Fibroblast of lung (primary cell): ENCODE data around the gene GSC2. TPM values are rescaled to one million over a fixed set of nuclear protein-coding genes. Genes with fewer than 3 reads are reported as not detected.
A peak's percentile ranks its signal among the peaks of the same experiment; 100 is the strongest.

ENCODE experiments used
- DNase-seq, 2 donors: peaks; one replicate each; pipeline versions ENCODE4 v3.0.0 to v3.0.0-alpha.2; 2010; ENCODE audit warnings: low read depth in 2 of 2
- H2AFZ ChIP-seq: 2 replicates; pipeline ENCODE4 v1.5.1; 2012; ENCODE audit warnings: low read length, control low read depth, inconsistent platforms
- H3K27ac ChIP-seq: 2 replicates; pipeline ENCODE4 v1.5.1; 2011; ENCODE audit warnings: low read length, control low read depth; ENCODE audit not compliant: insufficient read depth
- H3K27me3 ChIP-seq: 2 replicates; pipeline ENCODE4 v1.5.1; 2011; ENCODE audit warnings: mild to moderate bottlenecking, low read length; ENCODE audit not compliant: control insufficient read depth, insufficient read depth
- H3K36me3 ChIP-seq: 2 replicates; pipeline ENCODE4 v1.5.1; 2011; ENCODE audit warnings: low read length; ENCODE audit not compliant: control insufficient read depth, insufficient read depth
- H3K4me1 ChIP-seq: 2 replicates; pipeline ENCODE4 v1.5.1; 2011; ENCODE audit warnings: low read length; ENCODE audit not compliant: control insufficient read depth, insufficient read depth; ENCODE audit errors: extremely low read depth
- H3K4me2 ChIP-seq: 2 replicates; pipeline ENCODE4 v1.5.1; 2011; ENCODE audit warnings: low read length, control low read depth; ENCODE audit not compliant: insufficient read depth; ENCODE audit errors: extremely low read depth
- H3K4me3 ChIP-seq, 4 experiments: fragments of 200-600 bp in 1 of 4; sonication (generic) in 1 of 4; replicated peaks in 1 of 4; 2 replicates each; pipeline ENCODE4 v1.5.1; 2011 to 2016; ENCODE audit warnings: low read length in 4 of 4, low read depth in 3 of 4, mild to moderate bottlenecking in 3 of 4, control low read depth in 2 of 4, inconsistent platforms in 1 of 4, mixed read lengths in 1 of 4; ENCODE audit not compliant: insufficient read depth in 1 of 4; ENCODE audit errors: control extremely low read depth in 1 of 4
- H3K79me2 ChIP-seq: 2 replicates; pipeline ENCODE4 v1.5.1; 2012; ENCODE audit warnings: mild to moderate bottlenecking, low read length, inconsistent platforms; ENCODE audit not compliant: control insufficient read depth, insufficient read depth
- H3K9ac ChIP-seq: 2 replicates; pipeline ENCODE4 v1.5.1; 2011; ENCODE audit warnings: mild to moderate bottlenecking, low read length, control low read depth; ENCODE audit not compliant: insufficient read depth
- H3K9me3 ChIP-seq: 2 replicates; pipeline ENCODE4 v1.5.1; 2012; ENCODE audit warnings: low read depth, low read length; ENCODE audit not compliant: control insufficient read depth, insufficient read depth
- H4K20me1 ChIP-seq: 2 replicates; pipeline ENCODE4 v1.5.1; 2011; ENCODE audit warnings: low read length; ENCODE audit not compliant: control insufficient read depth, insufficient read depth; ENCODE audit errors: extremely low read depth
- EZH2 ChIP-seq: IDR thresholded peaks from 2 replicates; pipeline ENCODE4 v1.5.1; 2012; ENCODE audit warnings: low read length, control low read depth, mild to moderate bottlenecking; ENCODE audit errors: missing control alignments
- polyA plus RNA-seq, 2 donors: library from polyadenylated mRNA; depleted of rRNA in 1 of 2; stranded (reverse) in 1 of 2; unstranded in 1 of 2; fragments of >200 nt; gene quantifications; 2 replicates each; pipeline ENCODE4 v1.2.1, GENCODE V29; 2011 to 2012; ENCODE audit warnings: missing spikeins in 1 of 2
- total RNA-seq: library from RNA; depleted of rRNA; stranded (reverse); fragments of >200 nt; gene quantifications from 2 replicates; pipeline ENCODE4 v1.2.1, GENCODE V29; 2014
- TF ChIP-seq, protein P1 (sequence below), 2 donors: IDR thresholded peaks in 1 of 2; conservative IDR thresholded peaks in 1 of 2; 1 replicate in 1 of 2; 2 replicates in 1 of 2; pipeline ENCODE4 v1.5.1; 2011 to 2012; ENCODE audit warnings: low read length in 2 of 2, control low read depth in 1 of 2, inconsistent platforms in 1 of 2, low read depth in 1 of 2, mild to moderate bottlenecking in 1 of 2

The GSC2 gene
- total and polyA plus RNA-seq, 2 donors (not counting 1 experiment from before 2014, with no cell fraction given) = not detected

DNA sequence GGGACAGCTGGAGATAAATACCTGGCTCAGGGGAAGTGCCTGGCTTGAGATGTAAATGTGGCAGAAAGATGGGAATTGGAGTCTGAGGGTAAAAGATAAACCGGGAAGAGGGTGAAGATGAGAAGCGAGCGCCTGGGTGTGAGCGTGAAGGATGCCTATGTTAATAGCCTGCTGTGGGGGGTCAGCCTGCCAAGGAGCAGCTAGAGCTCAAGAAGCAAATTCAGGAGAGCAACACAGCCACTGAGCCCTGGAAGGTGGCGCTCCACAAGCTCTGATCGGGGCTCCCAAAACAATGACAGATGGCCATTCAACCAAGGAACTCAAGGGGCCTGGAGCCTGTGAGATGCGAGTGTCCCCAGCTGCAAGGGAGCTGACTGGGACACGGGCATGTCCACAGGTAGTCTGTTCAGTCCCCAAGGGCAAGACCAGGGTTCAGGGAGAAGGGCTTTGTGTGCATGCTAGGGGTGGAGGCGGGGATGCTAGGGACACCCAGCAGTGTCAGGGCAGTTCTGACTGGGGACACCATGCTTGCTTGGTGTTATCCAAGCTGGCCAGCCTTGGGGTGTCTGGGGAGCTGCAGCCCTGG lies 2.8 kb downstream of the GSC2 start:
- no peak for DNase-seq
- no peak overlapping the region for H3K4me2 ChIP-seq
- no peak overlapping the region for H3K9ac ChIP-seq
- H3K9me3 ChIP-seq = no peaks in the 10 kb centered on the region
- no peak overlapping the region for H3K27ac ChIP-seq
- H4K20me1 ChIP-seq = no peaks in the 10 kb centered on the region
- peaks cover 3% of the 10 kb centered on the region for H3K36me3 ChIP-seq
- peaks cover 35% of the 10 kb centered on the region for H3K27me3 ChIP-seq
- H2AFZ ChIP-seq = no peak overlapping the region
- peaks cover 12% of the 10 kb centered on the region for H3K79me2 ChIP-seq
- no peak overlapping the region for H3K4me3 ChIP-seq
- H3K4me1 ChIP-seq = no peaks in the 10 kb centered on the region
- no peak for TF ChIP-seq EZH2

DNA sequence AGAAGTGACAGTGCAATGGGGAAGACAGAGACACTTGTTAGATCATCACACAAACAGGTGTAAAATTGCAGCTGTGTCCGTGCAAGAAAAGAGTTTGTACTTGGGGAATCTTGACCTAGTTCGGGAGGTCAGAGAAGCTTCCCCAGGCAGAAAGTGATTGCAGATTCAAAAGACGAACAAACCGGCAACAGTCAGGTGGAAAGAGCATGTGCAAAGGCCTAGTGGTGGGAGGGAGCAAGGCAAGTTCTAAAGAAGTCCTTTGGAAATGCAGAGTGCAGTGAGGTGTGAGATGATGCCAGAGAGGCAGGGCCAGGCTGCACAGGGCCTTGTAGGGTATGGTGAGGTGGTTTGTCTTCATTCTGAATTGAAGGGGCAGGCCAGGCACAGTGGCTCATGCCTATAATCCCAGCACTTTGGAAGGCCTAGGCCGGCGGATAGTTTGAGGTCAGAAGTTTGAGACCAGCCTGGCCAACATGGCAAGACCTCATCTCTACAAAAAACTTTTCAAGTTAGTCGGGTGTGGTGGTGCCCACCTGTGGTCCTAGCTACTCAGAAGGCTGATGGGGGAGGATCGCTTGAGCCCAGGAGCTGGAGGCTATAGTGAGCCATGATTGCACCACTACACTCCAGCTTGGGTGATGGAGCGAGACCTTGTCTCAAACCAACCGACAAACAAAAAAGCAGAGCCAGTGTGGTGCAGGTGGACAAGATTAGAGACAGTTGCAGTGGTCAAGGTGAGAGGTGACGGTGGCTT lies 3.7 kb downstream of the GSC2 start:
- H3K27ac ChIP-seq = no peak overlapping the region
- peaks cover 12% of the 10 kb centered on the region for H3K79me2 ChIP-seq
- DNase-seq = no peak
- H3K9me3 ChIP-seq = no peaks in the 10 kb centered on the region
- no peak overlapping the region for H3K4me2 ChIP-seq
- H2AFZ ChIP-seq = no peak overlapping the region
- no peak overlapping the region for H3K9ac ChIP-seq
- no peaks in the 10 kb centered on the region for H3K4me1 ChIP-seq
- TF ChIP-seq, protein P1, sequence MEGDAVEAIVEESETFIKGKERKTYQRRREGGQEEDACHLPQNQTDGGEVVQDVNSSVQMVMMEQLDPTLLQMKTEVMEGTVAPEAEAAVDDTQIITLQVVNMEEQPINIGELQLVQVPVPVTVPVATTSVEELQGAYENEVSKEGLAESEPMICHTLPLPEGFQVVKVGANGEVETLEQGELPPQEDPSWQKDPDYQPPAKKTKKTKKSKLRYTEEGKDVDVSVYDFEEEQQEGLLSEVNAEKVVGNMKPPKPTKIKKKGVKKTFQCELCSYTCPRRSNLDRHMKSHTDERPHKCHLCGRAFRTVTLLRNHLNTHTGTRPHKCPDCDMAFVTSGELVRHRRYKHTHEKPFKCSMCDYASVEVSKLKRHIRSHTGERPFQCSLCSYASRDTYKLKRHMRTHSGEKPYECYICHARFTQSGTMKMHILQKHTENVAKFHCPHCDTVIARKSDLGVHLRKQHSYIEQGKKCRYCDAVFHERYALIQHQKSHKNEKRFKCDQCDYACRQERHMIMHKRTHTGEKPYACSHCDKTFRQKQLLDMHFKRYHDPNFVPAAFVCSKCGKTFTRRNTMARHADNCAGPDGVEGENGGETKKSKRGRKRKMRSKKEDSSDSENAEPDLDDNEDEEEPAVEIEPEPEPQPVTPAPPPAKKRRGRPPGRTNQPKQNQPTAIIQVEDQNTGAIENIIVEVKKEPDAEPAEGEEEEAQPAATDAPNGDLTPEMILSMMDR (conservative IDR thresholded peaks at IDR 0.05 in 1 of 2, IDR thresholded peaks at IDR 0.05 in 1 of 2; ENCODE audit: low read depth in 1 of 2, low read length in 2 of 2) = no peak
- peak; percentile 47 for TF ChIP-seq EZH2
- H4K20me1 ChIP-seq = no peaks in the 10 kb centered on the region
- peaks cover 6% of the 10 kb centered on the region for H3K36me3 ChIP-seq
- peaks cover 29% of the 10 kb centered on the region for H3K27me3 ChIP-seq
- H3K4me3 ChIP-seq = no peak overlapping the region

DNA sequence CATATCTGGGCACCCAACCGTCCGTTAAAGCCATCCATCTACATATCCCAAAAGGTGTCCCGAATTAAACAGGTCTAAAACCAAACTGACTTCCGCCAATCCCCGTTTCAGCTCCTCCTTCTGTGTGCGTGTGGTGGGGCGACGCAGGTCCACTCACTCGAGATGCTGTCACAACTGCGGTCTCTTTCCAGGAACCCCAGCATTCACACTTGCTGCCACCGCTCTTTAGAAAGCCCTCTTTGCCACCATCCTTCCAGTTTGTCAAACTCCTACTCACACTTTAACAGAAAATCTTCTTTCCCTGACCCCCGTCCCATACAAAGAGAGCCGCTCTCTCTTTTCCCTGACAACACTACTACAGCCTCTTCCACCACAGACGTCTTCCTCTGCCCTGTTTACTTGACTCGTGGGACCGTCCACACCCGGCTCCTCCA lies 6.1 kb downstream of the GSC2 start:
- TF ChIP-seq EZH2 = no peak
- TF ChIP-seq, protein P1 (conservative IDR thresholded peaks at IDR 0.05 in 1 of 2, IDR thresholded peaks at IDR 0.05 in 1 of 2; ENCODE audit: low read depth in 1 of 2, low read length in 2 of 2) = no peak
- Histone ChIP-seq H3K4me3 (peak overlapping the region; percentile 90 to 96 (median 96)), H3K36me3 (peaks cover 25% of the 10 kb centered on the region), H4K20me1 (no peaks in the 10 kb centered on the region), H3K79me2 (peaks cover 12% of the 10 kb centered on the region), H3K27ac (peak overlapping the region; percentile 88), H3K4me2 (peak overlapping the region; percentile 97), H3K4me1 (no peaks in the 10 kb centered on the region), H3K9ac (peak overlapping the region; percentile 84), H3K9me3 (no peaks in the 10 kb centered on the region), H2AFZ (peak overlapping the region; percentile 83), H3K27me3 (peaks cover 15% of the 10 kb centered on the region)
- peak; percentile 11 to 25 for DNase-seq
